ENCODE data around the gene MLC1. TPM values are rescaled to one million over a fixed set of nuclear protein-coding genes. Genes with fewer than 3 reads are reported as not detected.

The MLC1 gene
- total and polyA plus RNA-seq, 2 of the 4 experiments (the other 2 are of a cell fraction), result 0.10 TPM; not detected in 1

GRCh38 chr22:50080077-50080465 lies 5.2 kb downstream of the MLC1 start:
- H3K4me3 ChIP-seq (ENCODE audit: insufficient read depth, low read depth, low read length), result no peak overlapping the region
- TF ChIP-seq ELK1 (IDR thresholded peaks at IDR 0.05; ENCODE audit: borderline replicate concordance, low read depth, low read length), result no peak
- no peak for TF ChIP-seq NFE2L2 (IDR thresholded peaks at IDR 0.05; ENCODE audit: low read depth, low read length)
- no peak for TF ChIP-seq RCOR1 (IDR thresholded peaks at IDR 0.05; ENCODE audit: insufficient replicate concordance, low read length)
- TF ChIP-seq MAFK (IDR thresholded peaks at IDR 0.05; ENCODE audit: low read depth, low read length), result no peak
- no peak for TF ChIP-seq MXI1 (IDR thresholded peaks at IDR 0.05; ENCODE audit: borderline replicate concordance, low read depth, low read length)
- no peaks in the 10 kb centered on the region for H3K79me1 ChIP-seq (ENCODE audit: low read depth in 1 of 2, low read length in 2 of 2)
- no peak overlapping the region for H2BK20ac ChIP-seq (ENCODE audit: low read depth, low read length)
- H3K4me1 ChIP-seq (ENCODE audit: control insufficient read depth, insufficient read depth, low read length), result peaks cover 4% of the 10 kb centered on the region; the same call in 1 of the 2 replicates
- ATAC-seq (ENCODE audit: low read depth) (no peak), DNase-seq (no peak)
- no peak overlapping the region for H2AFZ ChIP-seq (replicated peaks; ENCODE audit: low read length, poor library complexity)
- intact Hi-C loops (cut with micrococcal nuclease) (no loop called here), in situ Hi-C loops (cut with MboI; ENCODE audit: low sequenced_read_pairs) (no loop called here), dilution Hi-C loops (cut with HindIII; ENCODE audit: low sequenced_read_pairs, unreplicated experiment) (no loop called here)
- H3K9me1 ChIP-seq (ENCODE audit: insufficient read depth, low read length), result 0 out of 2 replicates have a peak, but pooled peaks cover 2% of the 10 kb centered on the region
- H3K23ac ChIP-seq (ENCODE audit: low read depth, low read length), result no peak overlapping the region
- H3K9me3 ChIP-seq (ENCODE audit: control insufficient read depth, insufficient read depth, low read length), result no peaks in the 10 kb centered on the region
- H2AK5ac ChIP-seq (ENCODE audit: low read depth, low read length), result no peak overlapping the region
- BruUV-seq (replicated peaks), result no TSS peak
- no peak overlapping the region for H4K8ac ChIP-seq (ENCODE audit: low read depth in 2 of 2, low read length in 2 of 2)
- no peak overlapping the region for H3K27ac ChIP-seq (ENCODE audit: insufficient read depth, low read length)
- H3K56ac ChIP-seq (ENCODE audit: extremely low read depth, insufficient read depth, low read length), result no peak overlapping the region
- H2BK5ac ChIP-seq (ENCODE audit: low read depth, low read length, poor library complexity, severe bottlenecking), result no peak overlapping the region
- H2BK15ac ChIP-seq (ENCODE audit: low read depth, low read length), result no peak overlapping the region
- no peak overlapping the region for H3K9ac ChIP-seq (ENCODE audit: low read depth, low read length)
- H3K27me3 ChIP-seq (ENCODE audit: control insufficient read depth, insufficient read depth, low read length), result no peaks in the 10 kb centered on the region
- H4K91ac ChIP-seq (ENCODE audit: insufficient read depth, low read depth, low read length), result no peak overlapping the region
- 74% methylated on average over 6 of the region's 13 CpGs; no CpG with 5 or more reads in 1 of the 2 experiments for WGBS, 2 experiments (ENCODE audit: extremely low coverage in 2 of 2, insufficient read length in 1 of 2)
- no peak overlapping the region for H3K4me2 ChIP-seq (ENCODE audit: low read depth, low read length)
- H3K4ac ChIP-seq (ENCODE audit: low read depth, low read length), result no peak overlapping the region
- H3K18ac ChIP-seq (ENCODE audit: low read depth, low read length), result no peak overlapping the region
- no peaks in the 10 kb centered on the region for H4K20me1 ChIP-seq (ENCODE audit: insufficient read depth, low read length)
- POLR2A ChIA-PET (ENCODE audit: unreplicated experiment), result no interaction called here
- CTCF ChIA-PET, result interaction anchor here (1.4 kb wide), 1 partner anchor 36 kb away, joined by 3 read pairs; no protein-coding TSS in a partner anchor
- H4K5ac ChIP-seq (ENCODE audit: low read depth, low read length), result no peak overlapping the region; the same call in 1 of the 2 replicates
- H2BK120ac ChIP-seq (ENCODE audit: low read depth, low read length), result no peak overlapping the region
- H3K14ac ChIP-seq (replicated peaks; ENCODE audit: low read depth, low read length), result no peak overlapping the region
- H3K36me3 ChIP-seq (ENCODE audit: control insufficient read depth, insufficient read depth, low read length), result no peaks in the 10 kb centered on the region
- no peak overlapping the region for H2AK9ac ChIP-seq (replicated peaks; ENCODE audit: low read depth, low read length, poor library complexity)
